GM12878 (cell line): Measurements from ENCODE around the gene FREM2. TPM values are rescaled to one million over a fixed set of nuclear protein-coding genes. Genes with fewer than 3 reads are reported as not detected.

Source experiments
- ATAC-seq: fragments of 200-7000 bp; cut with Tn5 transposase; 3 replicates; pipeline ENCODE4 v1.9.1; 2020; ENCODE audit warnings: mild to moderate bottlenecking, moderate library complexity
- BruUV-seq: library from RNA; stranded (reverse); fragments of 400-500 nt; replicated peaks from 2 replicates; lab custom pipeline; 2021; lab: Mats Ljungman, UMichigan
- CTCF ChIA-PET: fragments of 300-600 bp; sonication (Branson Sonifier 250); formaldehyde crosslinking; extraction: SDS; loops from one replicate; lab custom pipeline; 2021; ENCODE audit warnings: inconsistent platforms; lab: Yijun Ruan, JAX
- POLR2A ChIA-PET: fragments of 350-600 bp; formaldehyde crosslinking; extraction: SDS; loops from one replicate; lab custom pipeline; 2021; ENCODE audit warnings: inconsistent platforms; lab: Charles Lee
- RAD21 ChIA-PET: fragments of 300-600 bp; sonication (Branson Sonifier 250); formaldehyde crosslinking; loops from one replicate; lab custom pipeline; 2023; ENCODE audit warnings: antibody characterized with exemption; ENCODE audit not compliant: unreplicated experiment; lab: Charles Lee
- SMC1A ChIA-PET: fragments of 300-600 bp; sonication (Branson Sonifier 250); formaldehyde crosslinking; loops from one replicate; lab custom pipeline; 2023; ENCODE audit not compliant: unreplicated experiment, uncharacterized antibody; lab: Charles Lee
- DNase-seq: peaks from one replicate; pipeline ENCODE4 v3.0.0-alpha.2; 2011; ENCODE audit warnings: low read depth, low spot score
- FAIRE-seq: peaks from 3 replicates; lab custom pipeline; 2011; peaks lifted over from hg19 to GRCh38; lab: Jason Lieb, UNC
- H2AFZ ChIP-seq: 2 replicates; pipeline ENCODE4 v1.6.0; 2011; ENCODE audit warnings: low read depth, low read length, control low read depth; ENCODE audit not compliant: control insufficient read depth
- H3K27ac ChIP-seq: 2 replicates; pipeline ENCODE4 v1.5.1; 2011; ENCODE audit warnings: control low read depth; ENCODE audit not compliant: control insufficient read depth, insufficient read depth
- H3K27me3 ChIP-seq, 2 experiments: replicated peaks in 1 of 2; 2 replicates each; pipeline versions ENCODE4 v1.6.0 to v1.6.1; 2011; ENCODE audit warnings: low read length in 1 of 2; ENCODE audit not compliant: control insufficient read depth in 2 of 2, insufficient read depth in 2 of 2
- H3K36me3 ChIP-seq, 2 experiments: 2 replicates each; pipeline ENCODE4 v1.5.1; 2011; ENCODE audit warnings: low read length in 1 of 2; ENCODE audit not compliant: control insufficient read depth in 2 of 2, insufficient read depth in 2 of 2
- H3K4me1 ChIP-seq: 2 replicates; pipeline ENCODE4 v1.6.1; 2011; ENCODE audit warnings: mild to moderate bottlenecking, low read length, moderate library complexity, mixed read lengths; ENCODE audit not compliant: control insufficient read depth, insufficient read depth
- H3K4me2 ChIP-seq: 2 replicates; pipeline ENCODE4 v1.6.0; 2011; ENCODE audit warnings: control low read depth; ENCODE audit not compliant: control insufficient read depth, insufficient read depth
- H3K4me3 ChIP-seq: fragments of 200-600 bp; sonication (generic); 2 replicates; pipeline ENCODE4 v1.5.1; 2016
- H3K79me2 ChIP-seq: 2 replicates; pipeline ENCODE4 v1.6.0; 2011; ENCODE audit warnings: low read length; ENCODE audit not compliant: control insufficient read depth, insufficient read depth
- H3K9ac ChIP-seq: 2 replicates; pipeline ENCODE4 v1.8.0; 2011; ENCODE audit warnings: low read length, control low read depth, mixed read lengths; ENCODE audit not compliant: control insufficient read depth, insufficient read depth
- H3K9me3 ChIP-seq: replicated peaks from 3 replicates; pipeline ENCODE4 v1.5.1; 2011; ENCODE audit warnings: mild to moderate bottlenecking, low read length; ENCODE audit not compliant: control insufficient read depth, insufficient read depth
- H4K20me1 ChIP-seq: 2 replicates; pipeline ENCODE4 v1.6.0; 2011; ENCODE audit not compliant: control insufficient read depth, insufficient read depth
- BHLHE40 ChIP-seq, 2 experiments: fragments of 450-650 bp in 1 of 2; IDR thresholded peaks; 2 replicates each; pipeline ENCODE4 v1.6.1; 2011 to 2017; ENCODE audit warnings: low read depth in 2 of 2, borderline replicate concordance in 1 of 2, improper control_type of control experiment in 1 of 2, low read length in 1 of 2, mild to moderate bottlenecking in 1 of 2
- CHD2 ChIP-seq: IDR thresholded peaks from 2 replicates; pipeline ENCODE4 v1.6.1; 2011; ENCODE audit warnings: low read depth, low read length, improper control_type of control experiment, borderline replicate concordance
- FOXK2 ChIP-seq: fragments of 450-650 bp; IDR thresholded peaks from 2 replicates; pipeline ENCODE4 v1.6.1; 2017; ENCODE audit warnings: mild to moderate bottlenecking, moderate library complexity
- RB1 ChIP-seq: fragments of 450-650 bp; formaldehyde crosslinking; IDR thresholded peaks from 2 replicates; pipeline ENCODE4 v1.6.1; 2017; ENCODE audit warnings: mild to moderate bottlenecking, borderline replicate concordance
- RBBP5 ChIP-seq: fragments of 200-600 bp; sonication (generic); conservative IDR thresholded peaks from 2 replicates; pipeline ENCODE4 v1.6.1; 2016
- ZNF207 ChIP-seq: fragments of 450-650 bp; IDR thresholded peaks from 2 replicates; pipeline ENCODE4 v1.6.1; 2014; ENCODE audit warnings: antibody characterized with exemption, mild to moderate bottlenecking, borderline replicate concordance
- WGBS: methylation state at CpG from one replicate; pipeline ENCODE4 v1.1.6; 2016; ENCODE audit warnings: low lambda C conversion rate; ENCODE audit not compliant: insufficient replicate concordance, insufficient coverage; ENCODE audit errors: missing lambda C conversion rate; 5-methylcytosine and 5-hydroxymethylcytosine counted together
- in situ Hi-C: fragments of 300-500 bp; cut with MboI; formaldehyde crosslinking; loops from 9 replicates; pipeline ENCODE4 v1.14.3; 2018; ENCODE audit warnings: mixed read lengths
- intact Hi-C: fragments of 100-400 bp; cut with micrococcal nuclease; formaldehyde crosslinking; loops from one replicate; pipeline ENCODE4 v1.14.2; 2022; ENCODE audit not compliant: unreplicated experiment
- polyA plus RNA-seq, 11 experiments: library from polyadenylated mRNA; depleted of rRNA in 4 of 11; unstranded in 6 of 11; stranded (reverse) in 5 of 11; fragments of >200 nt; fragmentation: Nextera tagmentation in 4 of 11; fragmentation: Illumina TruSeq in 1 of 11; extraction: Ambion mirVana in 4 of 11; extraction: Trizol in 1 of 11; gene quantifications; 1 replicate in 1 of 11; 2 replicates in 10 of 11; pipeline versions ENCODE4 v1.2.1 to v1.2.3, GENCODE V29; 2011 to 2016; ENCODE audit warnings: inconsistent platforms in 2 of 11, missing spikeins in 2 of 11, low read depth in 1 of 11
- total RNA-seq, 4 experiments: library from RNA; depleted of rRNA in 3 of 4; stranded (reverse); fragments of >200 nt in 3 of 4; fragmentation: Illumina TruSeq in 1 of 4; extraction: Trizol in 1 of 4; gene quantifications; 2 replicates each; pipeline versions ENCODE4 v1.2.1 to v1.2.3, GENCODE V29; 2013 to 2021
- TF ChIP-seq, protein P1 (sequence below): IDR thresholded peaks from 2 replicates; pipeline ENCODE4 v1.6.1; 2012; ENCODE audit warnings: mild to moderate bottlenecking, low read depth, low read length
- TF ChIP-seq, protein P2 (sequence below), 3 experiments: IDR thresholded peaks in 2 of 3; conservative IDR thresholded peaks in 1 of 3; 2 replicates each; pipeline ENCODE4 v1.5.1; 2011; ENCODE audit warnings: low read depth in 3 of 3, low read length in 3 of 3, mild to moderate bottlenecking in 3 of 3, control low read depth in 2 of 3, moderate library complexity in 2 of 3, inconsistent platforms in 1 of 3, mixed read lengths in 1 of 3; ENCODE audit not compliant: control insufficient read depth in 2 of 3, insufficient read depth in 1 of 3; ENCODE audit errors: extremely low read depth in 1 of 3

FREM2 gene
- total and polyA plus RNA-seq, 10 of the 15 experiments (the other 5 are each of a cell fraction or from before 2014, with no cell fraction given) = 0.02 to 0.12 (median 0.05) TPM; not detected in 2

DNA sequence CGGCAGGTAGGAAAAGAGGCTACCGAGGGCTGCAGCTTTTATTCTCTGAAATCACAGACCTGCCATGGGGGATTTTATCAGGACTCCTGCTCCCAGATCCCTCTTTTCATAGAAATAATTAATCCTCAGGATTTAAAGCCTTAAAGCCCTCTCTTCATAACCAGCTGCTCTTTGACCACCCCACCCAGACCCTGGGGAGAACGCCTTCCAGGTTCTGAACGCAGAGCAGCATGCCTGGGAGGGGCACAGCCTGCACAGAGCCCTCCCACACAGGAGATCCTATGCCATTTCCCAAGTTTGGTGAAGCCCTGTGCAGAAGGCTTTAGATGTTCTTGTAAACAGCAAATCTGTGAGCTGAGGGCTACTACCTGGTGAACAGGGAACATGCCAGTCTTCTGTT, 212.7 kb downstream of the FREM2 start (continued):
- TF ChIP-seq, protein P1, sequence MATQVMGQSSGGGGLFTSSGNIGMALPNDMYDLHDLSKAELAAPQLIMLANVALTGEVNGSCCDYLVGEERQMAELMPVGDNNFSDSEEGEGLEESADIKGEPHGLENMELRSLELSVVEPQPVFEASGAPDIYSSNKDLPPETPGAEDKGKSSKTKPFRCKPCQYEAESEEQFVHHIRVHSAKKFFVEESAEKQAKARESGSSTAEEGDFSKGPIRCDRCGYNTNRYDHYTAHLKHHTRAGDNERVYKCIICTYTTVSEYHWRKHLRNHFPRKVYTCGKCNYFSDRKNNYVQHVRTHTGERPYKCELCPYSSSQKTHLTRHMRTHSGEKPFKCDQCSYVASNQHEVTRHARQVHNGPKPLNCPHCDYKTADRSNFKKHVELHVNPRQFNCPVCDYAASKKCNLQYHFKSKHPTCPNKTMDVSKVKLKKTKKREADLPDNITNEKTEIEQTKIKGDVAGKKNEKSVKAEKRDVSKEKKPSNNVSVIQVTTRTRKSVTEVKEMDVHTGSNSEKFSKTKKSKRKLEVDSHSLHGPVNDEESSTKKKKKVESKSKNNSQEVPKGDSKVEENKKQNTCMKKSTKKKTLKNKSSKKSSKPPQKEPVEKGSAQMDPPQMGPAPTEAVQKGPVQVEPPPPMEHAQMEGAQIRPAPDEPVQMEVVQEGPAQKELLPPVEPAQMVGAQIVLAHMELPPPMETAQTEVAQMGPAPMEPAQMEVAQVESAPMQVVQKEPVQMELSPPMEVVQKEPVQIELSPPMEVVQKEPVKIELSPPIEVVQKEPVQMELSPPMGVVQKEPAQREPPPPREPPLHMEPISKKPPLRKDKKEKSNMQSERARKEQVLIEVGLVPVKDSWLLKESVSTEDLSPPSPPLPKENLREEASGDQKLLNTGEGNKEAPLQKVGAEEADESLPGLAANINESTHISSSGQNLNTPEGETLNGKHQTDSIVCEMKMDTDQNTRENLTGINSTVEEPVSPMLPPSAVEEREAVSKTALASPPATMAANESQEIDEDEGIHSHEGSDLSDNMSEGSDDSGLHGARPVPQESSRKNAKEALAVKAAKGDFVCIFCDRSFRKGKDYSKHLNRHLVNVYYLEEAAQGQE = no peak
- TF ChIP-seq CHD2 = no peak
- no peak for TF ChIP-seq RB1
- TF ChIP-seq ZNF207 = no peak
- TF ChIP-seq BHLHE40 (IDR thresholded peaks at IDR 0.05; ENCODE audit: borderline replicate concordance in 1 of 2, low read depth in 2 of 2, low read length in 1 of 2) = no peak
- TF ChIP-seq FOXK2 = no peak

DNA sequence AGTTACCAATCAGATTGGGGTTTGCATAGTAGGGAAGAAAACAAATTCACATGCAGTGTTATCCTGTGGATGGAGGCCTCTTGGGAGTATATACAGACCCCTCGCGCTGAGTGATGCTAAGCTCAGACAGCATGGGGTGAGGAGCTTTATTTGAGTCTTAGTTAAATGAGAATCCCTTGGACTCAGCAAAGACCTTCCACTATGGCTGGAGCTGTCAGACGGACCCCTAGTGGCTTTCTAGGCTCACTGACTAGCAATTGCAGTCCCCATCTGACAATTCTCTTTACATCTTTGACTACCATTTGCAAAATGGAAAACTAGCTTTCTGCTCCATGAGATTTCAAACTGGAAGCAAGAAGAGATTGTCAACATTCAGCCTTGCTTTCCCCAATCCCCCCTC, 213.3 kb downstream of the FREM2 start:
- Histone ChIP-seq H3K79me2 (no peaks in the 10 kb centered on the region), H3K36me3 (no peaks in the 10 kb centered on the region), H3K9me3 (no peaks in the 10 kb centered on the region), H3K9ac (no peak overlapping the region), H2AFZ (no peak overlapping the region), H3K4me2 (no peak overlapping the region), H3K27ac (no peak overlapping the region), H4K20me1 (no peaks in the 10 kb centered on the region), H3K4me1 (no peaks in the 10 kb centered on the region), H3K27me3 (no peaks in the 10 kb centered on the region), H3K4me3 (no peak overlapping the region)
- RAD21 ChIA-PET = interaction anchor here (0.9 to 1.3 kb wide), 2 partner anchors 25 to 1005 kb away, joined by 3 to 4 read pairs; no protein-coding TSS in a partner anchor
- CTCF ChIA-PET = interaction anchor here (1.0 to 2.1 kb wide), 3 partner anchors 12 to 74 kb away, joined by 3 to 5 read pairs (median 4); no protein-coding TSS in a partner anchor
- no peak for DNase-seq
- POLR2A ChIA-PET = no interaction called here
- BruUV-seq = no TSS peak
- ATAC-seq = peak; percentile 67
- in situ Hi-C loops = no loop called here
- SMC1A ChIA-PET = interaction anchor here (2.1 kb wide), 2 partner anchors 10 to 215 kb away, joined by 5 to 7 read pairs; no protein-coding TSS in a partner anchor
- TF ChIP-seq, protein P2, sequence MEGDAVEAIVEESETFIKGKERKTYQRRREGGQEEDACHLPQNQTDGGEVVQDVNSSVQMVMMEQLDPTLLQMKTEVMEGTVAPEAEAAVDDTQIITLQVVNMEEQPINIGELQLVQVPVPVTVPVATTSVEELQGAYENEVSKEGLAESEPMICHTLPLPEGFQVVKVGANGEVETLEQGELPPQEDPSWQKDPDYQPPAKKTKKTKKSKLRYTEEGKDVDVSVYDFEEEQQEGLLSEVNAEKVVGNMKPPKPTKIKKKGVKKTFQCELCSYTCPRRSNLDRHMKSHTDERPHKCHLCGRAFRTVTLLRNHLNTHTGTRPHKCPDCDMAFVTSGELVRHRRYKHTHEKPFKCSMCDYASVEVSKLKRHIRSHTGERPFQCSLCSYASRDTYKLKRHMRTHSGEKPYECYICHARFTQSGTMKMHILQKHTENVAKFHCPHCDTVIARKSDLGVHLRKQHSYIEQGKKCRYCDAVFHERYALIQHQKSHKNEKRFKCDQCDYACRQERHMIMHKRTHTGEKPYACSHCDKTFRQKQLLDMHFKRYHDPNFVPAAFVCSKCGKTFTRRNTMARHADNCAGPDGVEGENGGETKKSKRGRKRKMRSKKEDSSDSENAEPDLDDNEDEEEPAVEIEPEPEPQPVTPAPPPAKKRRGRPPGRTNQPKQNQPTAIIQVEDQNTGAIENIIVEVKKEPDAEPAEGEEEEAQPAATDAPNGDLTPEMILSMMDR (IDR thresholded peaks at IDR 0.05 in 2 of 3, conservative IDR thresholded peaks at IDR 0.05 in 1 of 3; ENCODE audit: control insufficient read depth in 2 of 3, extremely low read depth in 1 of 3, insufficient read depth in 1 of 3, low read depth in 3 of 3, low read length in 3 of 3) = 0 out of 6 replicates have a peak, but pooled peaks of 2 of the 3 experiments have one; percentile 2 to 16
- no peak for TF ChIP-seq RBBP5
- WGBS = 38% methylated on average over 3 of the region's 3 CpGs
- no peak for FAIRE-seq
- intact Hi-C loops = no loop called here
